SKM-1 treated with dmso at 0.1 percent for 144 hours (cell line): Measurements from ENCODE around the gene ANO2.
"Not testable (repeated sequence)": the region's sequence is repeated elsewhere in the genome, so short reads cannot be mapped to it uniquely, and the experiment has no call there.

Experiments used
- DNase-seq: peaks from one replicate; lab custom pipeline; 2025; ENCODE audit not compliant: unreplicated experiment; lab: John Stamatoyannopoulos, UW

ANO2 gene

DNA sequence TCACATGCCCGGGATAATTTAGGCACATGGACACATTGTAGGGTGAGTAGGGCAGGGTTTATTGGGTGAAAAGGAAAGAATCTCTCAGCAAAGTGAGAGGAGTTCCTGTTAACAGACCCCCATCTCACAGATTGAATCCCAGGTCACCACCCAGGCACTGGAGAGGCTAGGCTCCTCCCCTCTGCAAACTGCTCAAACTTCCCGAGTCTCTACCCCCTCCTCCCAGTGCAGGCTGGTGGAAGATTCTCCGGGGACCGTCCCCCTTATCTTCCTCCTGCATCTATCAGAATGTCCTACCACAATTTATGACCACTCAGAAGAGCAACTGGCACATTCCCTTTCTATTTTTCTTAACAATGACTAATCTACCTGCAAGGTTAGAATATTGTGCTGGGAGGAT is 387.2 kb downstream of the ANO2 start:
- no peak for DNase-seq

DNA sequence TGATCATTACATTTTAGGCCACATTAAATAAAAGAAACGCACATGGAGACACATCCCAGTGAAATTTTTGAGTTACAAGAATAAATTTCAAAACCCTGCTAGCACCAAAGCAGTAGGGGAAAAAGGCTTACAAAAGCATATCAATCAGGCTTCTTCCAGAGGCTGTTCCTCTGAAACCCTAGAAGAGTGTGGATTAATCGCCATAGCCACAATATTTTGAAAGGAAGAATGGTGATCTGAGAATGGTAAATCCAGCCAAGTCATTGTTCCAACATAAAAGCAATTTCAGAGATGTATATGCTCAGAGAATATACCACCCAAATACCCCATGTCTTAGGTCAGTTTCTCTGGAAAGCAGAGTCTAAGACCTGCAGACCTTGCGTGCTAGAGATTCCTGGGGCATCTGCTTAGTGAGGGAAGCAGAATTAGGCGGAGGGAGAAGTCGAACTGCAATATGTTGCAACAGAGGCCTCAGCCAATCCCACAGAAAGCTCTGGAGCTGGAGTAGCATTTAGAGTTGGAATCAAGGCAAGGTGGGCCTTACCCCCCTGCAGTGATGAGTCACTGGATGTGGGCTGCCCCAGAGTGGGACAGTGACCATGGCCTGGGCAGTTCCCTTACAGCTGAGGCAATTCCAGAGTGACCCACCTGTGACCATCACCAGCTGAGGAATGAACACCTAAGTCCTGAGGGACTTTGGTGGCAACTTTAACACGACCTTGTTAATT is 387.9 kb downstream of the ANO2 start:
- no peak for DNase-seq

DNA sequence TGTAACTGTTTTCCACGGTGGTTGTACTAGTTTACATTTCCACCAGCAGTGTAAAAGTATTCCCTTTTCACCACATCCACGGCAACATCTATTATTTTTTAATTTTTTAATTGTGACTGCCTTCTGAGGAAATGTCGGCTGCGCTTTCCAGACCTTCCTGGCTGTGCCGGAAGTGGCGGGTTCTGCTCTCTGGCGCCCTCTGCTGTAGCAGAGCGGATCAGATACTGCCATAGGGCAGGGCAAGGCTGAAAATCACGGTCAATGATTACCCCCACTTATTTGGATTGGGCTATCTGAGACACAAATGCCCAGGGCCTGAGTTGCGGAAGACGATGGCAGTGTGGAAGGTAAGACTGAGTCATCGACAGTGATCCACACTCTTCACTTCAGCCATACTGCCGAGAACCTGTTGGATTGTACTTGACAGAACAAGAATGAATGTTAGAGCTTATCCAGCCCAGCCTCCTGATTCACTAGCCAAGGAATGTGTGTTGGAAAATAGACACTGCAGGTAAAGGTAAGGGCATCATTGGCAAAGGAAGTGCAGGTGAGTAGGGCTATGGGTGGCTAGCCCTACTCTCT is 388.9 kb downstream of the ANO2 start:
- DNase-seq: no peak

DNA sequence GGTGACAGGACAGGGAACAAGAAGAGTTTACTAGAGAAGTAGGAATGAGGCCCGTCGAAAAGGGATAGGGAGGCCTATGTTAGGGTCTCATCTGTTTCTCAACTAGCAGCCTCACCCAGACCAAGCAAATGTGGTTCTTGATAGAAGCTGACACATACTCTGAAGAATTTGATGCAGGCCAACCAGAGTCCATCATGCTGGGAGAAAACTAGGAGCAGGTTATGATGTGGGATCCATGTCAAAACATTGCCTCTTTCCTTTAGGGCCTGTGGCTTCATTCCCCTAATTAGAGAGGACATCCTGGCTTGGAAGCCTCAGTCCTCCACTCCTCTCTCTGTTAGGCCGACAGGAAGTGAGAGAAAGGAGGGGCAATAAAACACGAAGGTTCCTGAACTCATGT is 390.3 kb downstream of the ANO2 start:
- no peak for DNase-seq

DNA sequence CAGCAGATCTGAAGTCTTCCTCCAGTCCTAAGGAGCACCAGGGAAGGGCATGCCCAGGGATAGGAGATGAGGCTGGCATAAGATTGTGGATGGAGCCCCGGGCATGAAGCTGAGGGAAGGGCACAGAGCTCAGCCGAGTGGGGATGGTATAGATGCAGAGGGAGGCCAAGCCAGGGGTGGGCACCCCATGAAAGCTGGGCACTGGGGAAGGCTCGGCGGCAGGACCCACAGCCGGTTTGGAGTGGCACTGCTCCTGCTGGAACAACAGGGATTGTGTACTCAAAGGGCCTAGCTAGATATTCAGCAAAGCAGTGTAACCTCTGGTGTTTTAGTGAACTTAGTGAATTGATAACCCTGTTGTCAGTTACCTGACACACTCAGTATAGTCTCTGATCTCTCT is 396.0 kb downstream of the ANO2 start:
- no peak for DNase-seq

DNA sequence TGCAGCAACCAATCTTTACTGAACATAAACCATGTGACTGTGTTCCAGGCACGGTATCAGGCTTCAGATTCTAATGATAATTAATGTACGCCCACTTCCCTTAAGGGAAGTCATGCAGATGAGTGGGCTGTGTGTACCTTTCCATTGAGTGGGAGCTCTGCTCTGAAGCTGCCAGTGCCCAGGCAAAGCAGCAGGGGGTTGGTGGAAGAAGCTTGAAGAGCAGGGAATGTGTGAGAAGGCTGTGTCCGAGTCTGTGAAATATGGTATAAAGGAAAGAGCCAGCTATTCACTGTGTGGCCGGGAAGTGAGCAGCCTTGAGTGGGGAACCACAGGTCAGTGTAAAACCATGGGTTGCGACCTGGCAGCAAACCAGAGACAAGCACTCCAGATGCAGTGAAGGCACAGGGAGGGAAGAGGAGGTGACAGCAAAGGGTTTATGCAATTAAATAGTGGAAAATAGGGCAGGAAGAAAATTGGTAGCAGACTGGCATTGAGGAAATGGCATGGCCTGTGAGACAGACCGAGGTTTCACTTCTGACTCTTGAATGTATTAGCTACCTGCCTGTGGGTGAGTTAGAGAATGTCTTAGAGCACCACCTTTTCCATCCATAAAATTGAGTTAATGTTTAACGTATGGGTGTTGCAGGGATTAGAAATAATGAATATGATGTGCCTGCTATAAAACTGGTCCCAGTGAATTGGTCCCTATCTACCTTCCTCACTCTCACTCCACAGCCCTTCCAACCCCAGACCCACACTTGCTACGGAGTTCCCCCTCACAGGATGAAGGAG is 396.7 kb downstream of the ANO2 start:
- no peak for DNase-seq

DNA sequence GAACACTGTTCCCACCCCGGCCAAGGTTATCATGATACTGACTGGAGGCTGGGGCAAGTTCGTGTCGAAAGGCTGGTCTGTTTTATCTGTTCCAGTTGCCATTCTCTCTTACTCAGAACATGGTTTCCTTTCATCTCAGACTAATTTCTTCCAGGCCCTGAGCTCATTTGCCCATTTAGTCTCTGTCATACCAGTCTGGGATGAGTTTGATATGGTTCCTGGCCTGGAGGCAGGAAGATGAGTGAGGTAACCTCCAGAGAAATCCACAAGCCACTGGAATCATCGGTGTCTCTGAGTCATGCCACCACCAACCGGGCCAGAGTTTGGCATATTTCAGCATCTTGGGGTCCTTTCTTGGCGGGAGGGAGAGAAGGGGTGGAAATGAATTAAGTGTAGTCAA is 398.4 kb downstream of the ANO2 start:
- DNase-seq: no peak

DNA sequence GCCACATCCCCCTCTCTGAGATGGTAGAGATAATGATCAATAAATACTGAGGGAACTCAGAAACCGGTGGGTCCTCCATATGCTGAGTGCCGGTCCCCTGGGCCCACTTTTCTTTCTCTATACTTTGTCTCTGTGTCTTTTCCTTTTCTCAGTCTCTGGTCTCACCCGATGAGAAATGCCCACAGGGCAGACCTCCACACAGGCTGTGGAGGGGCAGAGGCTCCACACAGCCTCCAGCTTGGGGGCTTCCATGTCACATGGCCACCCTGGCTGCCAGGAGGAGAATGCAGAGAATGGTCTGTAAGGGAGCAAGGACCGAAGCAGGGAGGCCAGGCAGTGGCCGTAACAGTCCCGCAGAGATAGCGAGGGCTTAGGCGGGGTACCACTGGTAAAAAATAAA is 407.3 kb downstream of the ANO2 start:
- DNase-seq: no peak

DNA sequence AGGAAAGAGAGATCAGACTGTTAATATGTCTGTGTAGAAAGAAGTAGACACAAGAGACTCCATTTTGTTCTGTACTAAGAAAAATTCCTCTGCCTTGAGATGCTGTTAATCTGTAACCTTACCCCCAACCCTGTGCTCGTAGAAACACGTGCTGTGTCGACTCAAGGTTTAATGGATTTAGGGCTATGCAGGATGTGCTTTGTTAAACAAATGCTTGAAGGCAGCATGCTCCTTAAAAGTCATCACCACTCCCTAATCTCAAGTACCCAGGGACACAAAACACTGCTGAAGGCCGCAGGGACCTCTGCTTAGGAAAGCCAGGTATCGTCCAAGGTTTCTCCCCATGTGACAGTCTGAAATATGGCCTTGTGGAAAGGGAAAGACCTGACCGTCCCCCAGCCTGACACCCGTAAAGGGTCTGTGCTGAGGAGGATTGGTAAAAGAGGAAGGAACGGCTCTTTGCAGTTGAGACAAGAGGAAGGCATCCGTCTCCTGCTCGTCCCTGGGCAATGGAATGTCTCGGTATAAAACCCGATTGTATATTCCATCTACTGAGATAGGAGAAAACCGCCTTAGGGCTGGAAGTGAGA is 407.9 kb downstream of the ANO2 start:
- DNase-seq: not testable (repeated sequence)

DNA sequence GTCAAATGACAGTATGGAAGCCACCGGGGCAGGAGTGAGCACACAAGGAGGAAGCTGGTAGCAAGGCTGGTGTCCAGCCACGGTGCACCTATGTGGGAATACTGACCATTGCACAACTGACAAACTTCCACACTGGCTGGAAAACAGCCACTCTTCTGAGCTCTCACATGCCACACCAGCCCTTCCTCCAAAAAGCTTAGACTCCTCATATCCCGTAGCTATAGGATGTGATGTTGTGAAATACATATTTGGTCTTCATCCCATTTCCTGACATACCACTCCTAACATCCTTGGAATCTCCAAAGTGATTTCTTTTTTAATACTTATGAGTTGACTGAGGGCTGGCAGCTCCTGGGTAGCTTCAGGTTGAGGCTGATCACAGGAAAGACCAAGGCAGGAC is 409.5 kb downstream of the ANO2 start:
- no peak for DNase-seq

DNA sequence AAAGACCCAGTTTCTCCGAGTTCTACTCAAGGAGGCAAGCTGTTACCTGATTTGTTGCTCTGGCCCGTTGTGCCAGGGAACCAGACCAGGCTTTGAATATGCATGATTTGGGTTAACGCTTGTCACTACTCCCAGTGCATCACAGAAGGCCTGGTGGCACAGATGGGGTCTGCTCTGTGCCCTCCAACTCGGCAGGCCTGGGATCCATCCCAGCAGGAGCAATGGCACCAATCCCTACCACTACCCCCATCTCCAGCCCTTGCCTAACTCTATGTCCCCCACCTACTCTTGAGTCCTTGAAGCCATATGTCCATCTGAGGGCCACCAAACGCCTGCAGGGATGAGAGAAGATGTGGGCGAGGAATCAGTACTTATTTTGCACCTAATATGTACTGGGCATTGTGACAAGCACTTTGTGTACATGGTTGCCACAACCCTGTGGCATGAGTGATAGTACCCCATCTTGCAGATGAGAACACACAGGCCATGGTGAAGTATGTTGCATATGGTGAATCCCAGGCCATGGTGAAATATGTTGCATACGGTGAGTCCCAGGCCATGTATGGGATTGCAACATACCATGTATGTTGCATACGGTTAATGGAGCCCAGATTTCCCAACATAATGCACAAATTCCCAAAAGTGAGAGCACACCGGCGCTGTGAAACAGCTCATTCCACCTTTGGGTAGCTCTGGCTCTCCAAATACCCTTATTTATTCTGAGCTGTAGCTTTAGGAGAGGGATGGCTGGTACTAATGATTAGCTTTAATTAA is 410.4 kb downstream of the ANO2 start:
- no peak for DNase-seq

DNA sequence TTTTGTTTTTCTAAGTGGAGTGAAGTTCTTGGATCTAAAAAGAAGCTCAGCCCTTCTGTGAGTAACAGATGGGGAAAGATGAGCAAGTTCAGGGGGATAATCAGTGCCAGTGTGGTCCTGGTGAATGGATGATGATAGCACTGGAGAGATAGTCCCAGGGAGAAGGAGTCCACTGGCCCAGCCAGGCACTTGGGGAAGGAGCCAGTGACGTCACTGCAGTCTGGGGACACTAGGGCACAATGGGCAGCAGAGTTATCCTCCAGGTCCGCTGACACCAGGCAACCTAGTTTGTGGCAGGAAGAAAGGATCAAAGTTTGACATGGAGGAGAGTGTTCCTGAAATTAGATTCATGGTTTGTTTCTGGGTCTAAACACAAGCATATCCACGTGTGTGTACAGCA is 411.7 kb downstream of the ANO2 start:
- no peak for DNase-seq

DNA sequence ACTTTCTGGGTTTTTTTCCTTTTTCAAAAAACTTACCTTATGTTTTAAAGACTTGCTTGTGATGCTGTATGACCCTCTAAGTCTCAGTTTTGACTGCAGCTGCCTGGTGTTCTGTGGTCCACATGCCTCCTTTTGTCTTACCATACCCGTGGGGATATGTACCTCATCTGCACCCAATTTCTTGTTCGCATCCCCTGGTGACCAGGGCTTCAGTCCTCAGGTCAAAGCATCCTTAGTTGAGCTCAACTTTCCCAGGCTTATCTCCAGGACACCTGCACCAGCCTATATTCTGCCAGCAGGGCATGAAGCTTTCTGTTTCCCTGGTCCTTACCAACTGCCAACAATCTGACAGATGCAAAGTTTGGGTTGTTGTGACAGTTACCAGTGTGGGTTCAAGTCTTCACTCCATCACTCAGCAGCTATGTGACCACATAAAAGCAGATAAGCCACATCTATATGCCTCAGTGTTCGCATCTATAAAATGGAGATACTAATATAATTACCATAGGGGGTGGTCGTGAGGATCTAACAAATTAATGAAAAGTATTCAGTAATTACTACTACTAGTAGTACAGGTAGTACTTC is 419.2 kb downstream of the ANO2 start:
- no peak for DNase-seq

DNA sequence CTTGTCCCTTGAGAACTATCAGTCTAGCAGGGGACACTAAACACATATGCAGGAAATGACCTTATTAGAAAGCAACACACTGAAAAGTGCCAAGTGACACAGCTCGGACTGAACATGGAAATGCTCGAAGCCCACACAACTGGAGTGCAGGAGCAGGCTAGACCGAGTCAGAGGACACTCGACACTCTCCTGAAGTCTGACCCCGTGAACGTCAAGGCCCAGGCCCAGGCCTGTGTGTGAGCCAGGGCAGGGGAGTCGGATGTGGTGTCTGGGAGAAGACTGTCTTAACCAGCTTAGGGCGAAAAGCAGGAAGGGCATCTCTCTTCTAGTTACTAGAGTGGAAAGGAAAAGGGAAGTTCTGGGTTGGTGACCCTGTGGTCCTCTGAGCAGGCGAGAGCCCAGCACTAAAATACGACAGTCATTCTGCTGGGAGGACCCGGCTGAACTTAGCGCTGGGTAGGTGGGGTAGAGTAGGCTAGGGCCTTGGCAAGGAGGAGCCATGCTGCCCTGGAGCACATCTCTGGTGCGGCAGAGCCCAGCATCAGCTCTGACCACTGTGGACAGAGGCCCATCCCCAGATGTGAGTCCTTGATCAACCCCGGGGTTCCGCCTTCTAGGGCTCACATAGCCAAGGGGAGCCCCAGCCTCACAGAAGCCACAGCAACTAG is 420.2 kb downstream of the ANO2 start:
- DNase-seq: no peak

DNA sequence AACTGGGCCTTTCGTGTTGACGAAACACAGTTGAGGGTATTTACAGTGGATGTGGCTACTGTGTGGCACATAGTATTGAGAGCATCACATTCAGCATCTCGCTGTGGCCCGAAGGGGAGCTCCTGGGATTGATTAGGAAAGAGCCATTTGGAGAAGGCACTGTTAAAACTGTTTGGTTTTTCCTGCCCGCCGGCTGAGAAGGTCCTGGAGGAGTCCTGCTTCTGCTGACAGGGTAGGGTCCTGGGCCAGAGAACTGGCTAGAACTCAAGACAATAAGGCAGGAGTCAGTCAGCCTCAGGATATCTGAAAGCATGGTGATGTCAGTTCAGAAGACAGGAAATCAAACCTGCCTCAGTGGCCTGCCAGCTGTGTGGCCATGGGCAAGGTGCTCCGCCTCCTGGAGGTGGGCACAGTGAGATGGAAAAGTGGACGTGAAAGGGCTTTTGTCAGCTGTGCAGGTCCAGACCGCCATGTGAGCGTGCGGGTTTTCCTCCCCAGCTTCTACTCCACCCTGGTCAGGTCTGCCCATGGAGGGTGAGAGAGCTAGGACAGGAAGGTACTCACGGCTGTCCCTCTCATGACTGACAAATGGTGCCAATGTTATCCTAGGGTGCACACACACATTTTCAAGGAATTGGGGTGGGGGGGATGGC is 420.8 kb downstream of the ANO2 start:
- no peak for DNase-seq

DNA sequence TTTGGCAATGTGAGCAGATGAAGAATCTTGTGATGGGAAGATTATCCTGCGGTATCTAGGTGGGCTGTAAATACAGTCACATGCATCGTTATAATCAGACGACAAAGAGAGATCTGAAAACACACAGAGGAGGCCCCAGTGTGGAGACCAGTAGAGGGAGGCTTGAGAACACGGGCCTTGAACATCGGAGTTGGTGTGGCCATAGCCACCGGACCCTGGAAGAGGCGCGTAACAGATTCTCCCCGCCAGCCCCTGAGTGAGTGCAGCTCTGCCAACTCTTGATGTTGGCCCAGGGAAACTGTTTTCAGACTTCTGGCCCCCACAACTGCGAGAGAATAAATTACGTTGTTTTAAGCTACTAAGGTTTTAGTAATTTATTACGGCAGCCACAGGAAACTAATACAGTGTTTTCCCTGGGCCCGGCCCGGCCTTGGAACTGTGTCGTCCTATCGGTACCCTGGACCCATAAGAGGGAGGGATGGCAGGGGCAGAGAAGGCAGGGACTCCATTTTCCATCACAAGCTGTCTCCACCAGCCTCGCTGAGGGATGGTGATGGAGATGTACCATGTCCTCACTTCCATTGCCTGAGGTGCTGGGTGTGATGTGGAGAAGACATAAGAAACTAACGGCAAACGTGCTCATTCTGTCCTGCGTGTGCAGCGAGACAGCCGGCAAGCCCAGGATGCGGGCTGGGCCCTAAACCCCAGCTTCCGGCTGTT is 421.5 kb downstream of the ANO2 start:
- DNase-seq: no peak

DNA sequence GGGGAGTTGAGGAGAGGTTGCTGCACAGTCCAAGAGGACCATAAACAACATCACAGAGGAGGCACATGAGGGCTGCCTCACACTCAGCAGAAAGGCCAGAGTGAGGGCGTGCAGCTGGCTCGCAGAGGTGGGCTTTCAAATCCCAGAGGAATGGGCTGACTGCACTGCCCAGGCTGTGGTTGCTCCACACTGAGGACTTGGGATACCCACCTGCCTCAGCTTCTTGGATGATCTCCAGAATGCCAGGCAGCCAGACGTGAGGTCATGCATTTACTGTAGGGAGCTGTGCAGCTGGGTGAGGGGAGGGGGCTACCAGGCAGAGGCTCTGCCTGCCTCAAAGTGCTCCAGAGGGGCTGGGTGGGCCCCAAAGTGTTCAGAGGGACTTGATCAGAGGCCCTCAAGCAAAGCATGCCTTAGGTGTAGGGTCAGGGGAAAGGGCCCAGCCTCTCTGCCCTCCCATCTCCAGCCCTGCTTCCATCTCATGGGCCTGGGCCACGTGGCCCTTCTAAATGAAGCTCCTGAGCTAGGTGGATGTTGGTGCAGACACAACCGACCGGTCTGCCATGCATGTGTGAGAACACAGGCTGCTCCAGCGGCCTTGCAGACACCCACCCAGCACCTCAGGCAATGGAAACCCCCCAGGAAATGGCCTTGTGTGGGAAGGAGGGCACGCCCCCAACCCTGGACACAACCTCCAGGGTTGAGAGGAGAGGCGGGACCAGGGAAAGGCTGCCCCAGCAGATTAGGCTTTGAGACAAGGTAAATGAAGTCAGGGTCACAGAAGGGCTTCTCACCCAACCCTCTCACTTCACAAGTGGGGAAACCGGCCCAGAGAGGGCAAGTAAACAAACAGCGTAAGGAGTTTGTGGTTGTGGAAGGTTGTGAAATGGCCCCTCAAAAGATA is 422.4 kb downstream of the ANO2 start:
- DNase-seq: no peak
